SKM-1 (cell line): ENCODE results near the gene ZNF74.
"Not testable (repeated sequence)": the region's sequence is repeated elsewhere in the genome, so short reads cannot be mapped to it uniquely, and the experiment has no call there.

ENCODE experiments used
- DNase-seq: peaks from one replicate; lab custom pipeline; 2025; ENCODE audit not compliant: unreplicated experiment; lab: John Stamatoyannopoulos, UW

The ZNF74 gene

GRCh38 chr22:20374130-20374529 is 19.8 kb upstream of the ZNF74 start:
- not testable (repeated sequence) for DNase-seq

- DNase-seq, result not testable (repeated sequence)
Measured at GRCh38 chr22:20376281-20376680, 17.7 kb upstream of the ZNF74 start.

GRCh38 chr22:20376983-20377382 is 17.0 kb upstream of the ZNF74 start:
- DNase-seq, result not testable (repeated sequence)

GRCh38 chr22:20378110-20378509 is 15.8 kb upstream of the ZNF74 start:
- no peak for DNase-seq

- DNase-seq, result not testable (repeated sequence)
Measured at GRCh38 chr22:20378684-20379083, 15.3 kb upstream of the ZNF74 start.

- no peak for DNase-seq
Measured at GRCh38 chr22:20380486-20380885, 13.5 kb upstream of the ZNF74 start.

- DNase-seq, result no peak
Measured at GRCh38 chr22:20383538-20383937, 10.4 kb upstream of the ZNF74 start.

GRCh38 chr22:20384171-20384570 is 9.8 kb upstream of the ZNF74 start:
- DNase-seq, result no peak

- DNase-seq, result no peak
Measured at GRCh38 chr22:20384865-20385264, 9.1 kb upstream of the ZNF74 start.

GRCh38 chr22:20386336-20386735 is 7.6 kb upstream of the ZNF74 start:
- DNase-seq, result no peak

GRCh38 chr22:20386972-20387371 is 7.0 kb upstream of the ZNF74 start:
- no peak for DNase-seq

GRCh38 chr22:20388200-20388599 is 5.8 kb upstream of the ZNF74 start:
- DNase-seq, result no peak

GRCh38 chr22:20389288-20389687 is 4.7 kb upstream of the ZNF74 start:
- DNase-seq, result no peak

- DNase-seq, result no peak
Measured at GRCh38 chr22:20390394-20390907, 3.5 kb upstream of the ZNF74 start.

GRCh38 chr22:20391222-20391621 is 2.7 kb upstream of the ZNF74 start:
- no peak for DNase-seq

- DNase-seq, result not testable (repeated sequence)
Measured at GRCh38 chr22:20392365-20392881, 1.5 kb upstream of the ZNF74 start.

- no peak for DNase-seq
Measured at GRCh38 chr22:20392983-20393704, 807 bp upstream of the ZNF74 start.

GRCh38 chr22:20395181-20395906 is 1.4 kb downstream of the ZNF74 start:
- DNase-seq, result no peak

- no peak for DNase-seq
Measured at GRCh38 chr22:20395907-20396287, 1.9 kb downstream of the ZNF74 start.

GRCh38 chr22:20396639-20397038 is 2.7 kb downstream of the ZNF74 start:
- no peak for DNase-seq

- DNase-seq, result no peak
Measured at GRCh38 chr22:20397498-20397897, 3.5 kb downstream of the ZNF74 start.

GRCh38 chr22:20398420-20398819 is 4.5 kb downstream of the ZNF74 start:
- DNase-seq, result no peak
